Loucy (cell line): ENCODE measurements around the gene IL4.

Source experiments
- H2AFZ ChIP-seq: fragments of 200-600 bp; sonication (generic); 2 replicates; pipeline ENCODE4 v1.6.0; 2016; ENCODE audit warnings: antibody characterized with exemption, mild to moderate bottlenecking, low read length, moderate library complexity
- H3F3A ChIP-seq: fragments of 200-600 bp; 2 replicates; pipeline ENCODE4 v1.6.0; 2016; ENCODE audit warnings: antibody characterized with exemption, low read depth, mild to moderate bottlenecking
- H3K27me3 ChIP-seq: fragments of 200-600 bp; sonication (generic); 2 replicates; pipeline ENCODE4 v1.6.1; 2014; ENCODE audit warnings: low read length, mild to moderate bottlenecking; ENCODE audit not compliant: insufficient read depth, poor library complexity, severe bottlenecking
- H3K36me3 ChIP-seq: fragments of 200-600 bp; sonication (generic); 2 replicates; pipeline ENCODE4 v1.6.1; 2016; ENCODE audit warnings: low read length; ENCODE audit not compliant: insufficient read depth
- H3K4me1 ChIP-seq: fragments of 200-600 bp; sonication (generic); 2 replicates; pipeline ENCODE4 v1.5.1; 2014; ENCODE audit warnings: low read length, mild to moderate bottlenecking; ENCODE audit not compliant: insufficient read depth, poor library complexity, severe bottlenecking
- H3K4me2 ChIP-seq: fragments of 200-600 bp; sonication (generic); 2 replicates; pipeline ENCODE4 v1.6.0; 2014; ENCODE audit warnings: antibody characterized with exemption, low read length, low read depth, mild to moderate bottlenecking; ENCODE audit not compliant: poor library complexity, severe bottlenecking
- H3K4me3 ChIP-seq: fragments of 200-600 bp; sonication (generic); 2 replicates; pipeline ENCODE4 v1.5.1; 2014; ENCODE audit warnings: low read length, mild to moderate bottlenecking, mixed read lengths; ENCODE audit not compliant: poor library complexity, severe bottlenecking
- H3K79me2 ChIP-seq: fragments of 200-600 bp; sonication (generic); 2 replicates; pipeline ENCODE4 v1.6.1; 2014; ENCODE audit warnings: low read length; ENCODE audit not compliant: insufficient read depth
- H3K9ac ChIP-seq: fragments of 200-600 bp; sonication (generic); 2 replicates; pipeline ENCODE4 v1.6.0; 2014; ENCODE audit warnings: mild to moderate bottlenecking, low read depth, low read length, moderate library complexity; ENCODE audit not compliant: poor library complexity, severe bottlenecking
- H3K9me2 ChIP-seq: fragments of 200-600 bp; sonication (generic); replicated peaks from 2 replicates; pipeline ENCODE4 v1.6.1; 2016; ENCODE audit warnings: low read depth, low read length, mixed read lengths
- H3K9me3 ChIP-seq: fragments of 200-600 bp; sonication (generic); 2 replicates; pipeline ENCODE4 v1.6.1; 2014; ENCODE audit warnings: mild to moderate bottlenecking, antibody characterized with exemption, low read length, low read depth; ENCODE audit not compliant: insufficient read depth
- H4K20me1 ChIP-seq: fragments of 200-600 bp; sonication (generic); 2 replicates; pipeline ENCODE4 v1.6.0; 2014; ENCODE audit warnings: antibody characterized with exemption, low read length, mild to moderate bottlenecking; ENCODE audit not compliant: insufficient read depth, poor library complexity, severe bottlenecking
- EZH2phosphoT487 ChIP-seq: fragments of 200-600 bp; IDR thresholded peaks from 2 replicates; pipeline ENCODE4 v1.6.1; 2018; ENCODE audit warnings: antibody characterized with exemption, mild to moderate bottlenecking, moderate library complexity, borderline replicate concordance
- TF ChIP-seq, protein P1 (sequence below): fragments of 200-600 bp; sonication (generic); conservative IDR thresholded peaks from 2 replicates; pipeline ENCODE4 v1.5.1; 2014; ENCODE audit warnings: mild to moderate bottlenecking, antibody characterized with exemption, low read length

The IL4 gene

DNA sequence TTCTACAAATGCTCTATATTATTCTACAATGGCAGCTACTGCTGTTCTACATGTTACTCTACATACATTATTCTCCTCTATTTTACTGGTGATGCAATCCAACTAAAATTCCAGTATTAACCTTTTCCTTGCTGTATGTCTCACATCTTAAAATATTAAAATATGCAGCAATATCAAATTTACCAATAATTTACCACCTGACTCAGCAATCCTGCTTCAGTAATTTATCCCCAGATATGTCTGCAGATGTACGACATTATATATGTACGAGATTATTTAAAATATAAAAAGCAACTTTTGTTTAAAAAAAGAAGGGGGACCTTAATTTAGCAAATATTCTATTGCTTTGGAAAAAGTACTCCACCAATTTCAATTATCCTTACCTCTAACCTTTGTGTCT, 52.0 kb downstream of the IL4 start:
- Histone ChIP-seq H3K79me2 (no peaks in the 10 kb centered on the region), H4K20me1 (no peaks in the 10 kb centered on the region), H3F3A (no peaks in the 10 kb centered on the region), H3K9ac (no peak overlapping the region), H3K4me1 (no peaks in the 10 kb centered on the region), H3K9me3 (no peaks in the 10 kb centered on the region), H3K4me2 (no peak overlapping the region), H3K27me3 (no peaks in the 10 kb centered on the region), H3K4me3 (no peak overlapping the region), H3K9me2 (no peaks in the 10 kb centered on the region), H3K36me3 (no peaks in the 10 kb centered on the region), H2AFZ (no peak overlapping the region)
- TF ChIP-seq EZH2phosphoT487 = no peak
- TF ChIP-seq, protein P1, sequence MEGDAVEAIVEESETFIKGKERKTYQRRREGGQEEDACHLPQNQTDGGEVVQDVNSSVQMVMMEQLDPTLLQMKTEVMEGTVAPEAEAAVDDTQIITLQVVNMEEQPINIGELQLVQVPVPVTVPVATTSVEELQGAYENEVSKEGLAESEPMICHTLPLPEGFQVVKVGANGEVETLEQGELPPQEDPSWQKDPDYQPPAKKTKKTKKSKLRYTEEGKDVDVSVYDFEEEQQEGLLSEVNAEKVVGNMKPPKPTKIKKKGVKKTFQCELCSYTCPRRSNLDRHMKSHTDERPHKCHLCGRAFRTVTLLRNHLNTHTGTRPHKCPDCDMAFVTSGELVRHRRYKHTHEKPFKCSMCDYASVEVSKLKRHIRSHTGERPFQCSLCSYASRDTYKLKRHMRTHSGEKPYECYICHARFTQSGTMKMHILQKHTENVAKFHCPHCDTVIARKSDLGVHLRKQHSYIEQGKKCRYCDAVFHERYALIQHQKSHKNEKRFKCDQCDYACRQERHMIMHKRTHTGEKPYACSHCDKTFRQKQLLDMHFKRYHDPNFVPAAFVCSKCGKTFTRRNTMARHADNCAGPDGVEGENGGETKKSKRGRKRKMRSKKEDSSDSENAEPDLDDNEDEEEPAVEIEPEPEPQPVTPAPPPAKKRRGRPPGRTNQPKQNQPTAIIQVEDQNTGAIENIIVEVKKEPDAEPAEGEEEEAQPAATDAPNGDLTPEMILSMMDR = no peak

DNA sequence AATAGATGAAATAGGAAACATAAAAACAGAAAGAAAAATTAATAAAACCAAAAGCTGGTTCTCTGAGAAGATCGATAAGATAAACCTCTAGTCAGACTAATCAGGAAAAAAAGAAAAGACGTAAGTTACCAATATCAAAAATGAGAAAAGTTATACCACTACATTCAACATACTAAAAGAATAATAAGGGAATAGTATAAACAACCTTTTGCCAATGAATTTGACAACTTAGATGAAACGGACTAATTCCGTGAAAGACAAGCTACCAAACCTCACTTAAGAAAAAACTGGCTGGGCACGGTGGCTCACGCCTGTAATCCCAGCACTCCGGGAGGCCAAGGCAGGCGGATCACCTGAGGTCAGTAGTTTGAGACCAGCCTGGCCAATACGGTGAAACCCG, 56.1 kb downstream of the IL4 start:
- H3F3A ChIP-seq = no peaks in the 10 kb centered on the region
- TF ChIP-seq EZH2phosphoT487 = no peak
- TF ChIP-seq, protein P1 = no peak
- H3K36me3 ChIP-seq = no peaks in the 10 kb centered on the region
- no peak overlapping the region for H3K4me2 ChIP-seq
- H2AFZ ChIP-seq = no peak overlapping the region
- H3K9ac ChIP-seq = no peak overlapping the region
- H4K20me1 ChIP-seq = no peaks in the 10 kb centered on the region
- H3K4me1 ChIP-seq = no peaks in the 10 kb centered on the region
- H3K9me3 ChIP-seq = no peaks in the 10 kb centered on the region
- H3K9me2 ChIP-seq = no peaks in the 10 kb centered on the region
- no peaks in the 10 kb centered on the region for H3K27me3 ChIP-seq
- no peaks in the 10 kb centered on the region for H3K79me2 ChIP-seq
- no peak overlapping the region for H3K4me3 ChIP-seq
